NCI-H187 treated with DMSO at 0.1 percent for 48 hours (cell line): ENCODE results near the gene NDUFS5.
"Not testable (repeated sequence)": the region's sequence is repeated elsewhere in the genome, so short reads cannot be mapped to it uniquely, and the experiment has no call there.

Experiments
- DNase-seq: peaks from one replicate; lab custom pipeline; 2025; lab: John Stamatoyannopoulos, UW

NDUFS5 gene

DNA sequence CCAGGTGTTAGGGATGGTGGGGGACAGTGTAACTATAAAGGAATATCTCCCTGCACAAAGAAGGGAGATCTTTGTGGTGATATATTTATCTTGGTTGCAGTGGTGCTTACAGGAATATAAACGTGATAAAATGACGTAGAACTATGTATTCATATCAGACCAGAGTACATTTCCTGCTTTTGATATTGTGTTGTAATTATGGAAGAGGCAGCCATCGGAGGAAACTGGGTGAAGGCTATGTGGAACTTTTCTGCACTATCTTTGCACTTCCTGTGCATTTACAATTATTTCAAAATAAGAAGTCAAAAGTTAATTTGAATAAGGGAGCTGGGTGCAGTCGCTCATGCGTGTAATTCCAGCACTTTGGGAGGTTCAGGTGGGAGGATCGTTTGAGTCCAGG is 37.6 kb downstream of the NDUFS5 start:
- no peak for DNase-seq

DNA sequence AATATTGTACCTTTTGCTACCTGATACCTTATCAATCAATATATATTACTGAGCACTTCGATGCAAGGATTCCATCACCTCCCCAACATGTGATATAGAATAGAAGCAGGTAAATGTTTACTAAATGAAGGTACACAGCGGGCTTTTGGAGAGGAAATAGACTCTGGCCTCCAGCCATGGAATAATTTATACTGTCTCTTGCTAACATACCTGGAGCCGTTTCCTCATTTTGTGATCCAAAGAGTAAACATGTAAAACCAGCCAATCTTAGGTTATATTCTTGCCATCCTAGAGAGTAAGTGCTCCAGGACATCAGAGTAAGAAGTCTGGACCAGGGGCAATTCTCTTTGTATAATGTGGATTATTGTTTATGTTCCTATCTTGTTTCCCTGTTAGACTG is 39.4 kb downstream of the NDUFS5 start:
- DNase-seq = no peak

DNA sequence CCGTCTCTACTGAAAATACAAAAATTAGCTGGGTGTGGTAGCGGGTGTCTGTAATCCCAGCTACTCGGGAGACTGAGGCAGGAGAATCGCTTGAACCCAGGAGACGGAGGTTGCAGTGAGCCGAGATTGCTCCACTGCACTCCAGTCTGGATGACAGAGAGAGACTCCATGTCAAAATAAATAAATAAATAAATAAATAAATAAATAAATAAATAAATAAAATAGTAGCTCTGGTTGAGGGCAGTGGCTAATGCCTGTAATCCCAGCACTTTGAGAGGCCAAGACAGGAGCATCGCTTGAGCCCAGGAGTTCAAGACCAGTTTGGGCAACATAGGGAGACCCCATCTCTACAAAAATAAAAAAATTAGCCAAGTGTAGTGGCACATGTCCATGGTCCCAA is 42.1 kb downstream of the NDUFS5 start:
- DNase-seq = not testable (repeated sequence)

GRCh38 chr1:39071557-39071956 is 45.4 kb downstream of the NDUFS5 start:
- DNase-seq = not testable (repeated sequence)

GRCh38 chr1:39076127-39076798 is 50.1 kb downstream of the NDUFS5 start:
- DNase-seq = no peak

DNA sequence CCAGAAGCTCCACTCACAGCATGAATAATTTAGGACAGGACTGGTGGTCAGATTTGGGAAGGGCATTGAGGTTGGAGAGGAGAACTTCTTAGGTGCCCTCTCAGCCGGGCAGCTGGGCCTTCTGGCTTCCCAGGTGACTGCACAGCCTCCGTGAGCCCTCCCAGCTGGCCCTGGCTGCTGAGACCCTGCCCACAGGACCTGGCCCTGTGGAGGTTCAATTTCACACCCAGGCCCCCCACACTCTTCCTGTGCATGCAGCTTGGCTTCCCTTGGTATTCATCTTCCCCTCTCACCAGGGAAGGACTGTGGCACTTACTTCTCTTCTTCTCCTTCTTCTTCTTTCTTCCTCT is 50.6 kb downstream of the NDUFS5 start:
- DNase-seq = no peak

DNA sequence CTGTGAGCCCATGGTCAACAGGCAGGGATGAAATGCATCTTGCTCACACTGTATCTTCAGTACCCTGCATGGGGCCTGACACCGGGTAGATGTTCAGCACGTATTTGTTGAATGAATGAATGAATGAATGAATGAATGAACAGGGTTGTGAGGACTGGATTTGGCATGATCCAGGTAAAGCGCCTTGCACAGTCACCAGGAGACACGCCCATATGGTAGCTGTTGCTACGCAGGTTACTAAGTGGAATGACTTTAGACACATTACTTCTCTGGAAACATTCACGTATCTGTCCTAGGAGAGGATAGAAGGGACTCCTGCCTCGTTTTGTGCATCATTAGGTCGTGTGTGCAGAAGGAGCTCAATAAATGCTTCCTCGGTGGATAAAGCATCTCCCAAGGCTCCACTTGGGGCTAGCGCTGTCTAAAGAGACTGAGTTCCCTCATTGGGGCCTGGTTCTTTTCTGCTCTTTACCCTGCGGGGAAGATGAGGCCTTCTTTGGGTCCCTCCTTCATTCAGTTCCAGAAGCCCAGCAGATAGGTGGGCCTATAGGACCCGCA is 54.2 kb downstream of the NDUFS5 start:
- no peak for DNase-seq

- no peak for DNase-seq
Measured at GRCh38 chr1:39080831-39081270, 54.7 kb downstream of the NDUFS5 start.

DNA sequence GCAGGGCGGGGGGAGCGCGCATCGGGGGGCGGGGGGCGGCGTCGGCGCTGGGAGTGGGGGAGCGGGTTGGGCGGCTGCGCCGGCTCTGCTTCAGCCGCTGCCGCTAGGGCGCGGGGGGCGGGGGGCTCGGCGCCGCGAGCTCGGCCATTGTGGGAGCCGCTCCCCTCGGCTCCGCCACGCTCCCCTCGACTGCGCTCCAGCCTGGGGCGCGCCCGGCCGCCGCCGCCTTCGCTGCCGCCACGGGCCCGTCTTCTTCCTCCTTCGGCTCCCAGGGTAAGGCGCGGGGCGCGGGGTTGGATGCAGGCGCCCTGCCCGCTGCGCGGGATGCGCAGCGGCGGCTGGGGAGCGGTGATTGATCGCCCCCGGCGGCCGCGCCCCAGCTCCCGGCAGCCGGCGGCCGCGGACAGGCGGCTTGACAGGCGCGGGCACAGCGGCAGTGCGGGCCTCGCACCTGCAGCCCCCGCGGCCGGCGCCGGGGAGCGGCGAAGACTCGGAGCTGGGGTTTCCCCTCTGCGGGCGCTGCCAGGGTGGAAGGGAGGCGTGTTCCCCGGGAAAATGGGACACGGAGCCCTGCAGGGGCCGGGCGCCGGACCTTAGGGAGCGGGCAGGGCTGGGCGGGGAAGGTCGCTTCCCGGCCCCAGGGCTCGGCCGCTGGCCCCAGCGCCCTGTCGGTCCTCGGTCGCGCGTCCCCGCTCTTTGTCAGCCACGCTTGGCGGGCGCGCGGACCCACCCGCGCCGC is 55.3 kb downstream of the NDUFS5 start:
- no peak for DNase-seq

DNA sequence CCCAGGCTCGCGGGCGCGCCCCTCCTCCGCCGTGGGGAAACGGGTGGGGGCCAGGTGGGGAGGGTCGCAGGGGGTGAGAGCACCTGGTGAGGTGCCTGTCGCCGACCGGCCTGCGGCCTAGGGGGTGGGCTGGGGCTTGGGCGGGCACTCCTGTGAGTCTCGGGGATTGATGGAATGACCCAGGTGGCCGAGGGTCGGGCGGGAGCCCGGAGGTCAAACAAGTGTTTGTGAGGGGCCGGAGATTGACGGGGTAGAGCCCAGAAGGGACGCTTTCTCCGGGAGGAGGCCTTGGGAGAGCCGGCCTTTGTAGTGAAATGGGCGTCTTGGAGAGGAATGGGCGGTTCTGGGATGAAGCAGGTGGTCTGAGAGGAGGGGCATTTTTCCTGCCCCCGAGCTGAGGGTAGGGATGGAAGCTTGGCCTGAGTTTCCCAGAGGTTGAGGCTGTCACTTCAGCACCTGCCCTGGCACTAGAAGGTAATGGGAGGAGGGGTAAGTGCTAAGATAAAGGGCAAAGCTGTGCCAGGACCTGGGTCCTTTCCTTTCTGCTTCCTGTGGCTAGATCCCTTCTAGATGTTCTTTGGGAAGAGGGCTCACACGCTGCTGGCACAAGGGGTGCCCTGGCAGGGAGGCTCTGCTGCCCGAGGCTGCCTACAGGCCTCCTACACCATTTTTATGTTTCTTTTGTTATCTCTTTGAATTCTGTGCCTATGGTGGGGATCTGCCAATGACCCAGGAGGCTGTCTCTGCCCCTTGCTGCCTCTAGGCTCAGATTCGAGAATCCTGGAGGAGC is 56.1 kb downstream of the NDUFS5 start:
- no peak for DNase-seq

DNA sequence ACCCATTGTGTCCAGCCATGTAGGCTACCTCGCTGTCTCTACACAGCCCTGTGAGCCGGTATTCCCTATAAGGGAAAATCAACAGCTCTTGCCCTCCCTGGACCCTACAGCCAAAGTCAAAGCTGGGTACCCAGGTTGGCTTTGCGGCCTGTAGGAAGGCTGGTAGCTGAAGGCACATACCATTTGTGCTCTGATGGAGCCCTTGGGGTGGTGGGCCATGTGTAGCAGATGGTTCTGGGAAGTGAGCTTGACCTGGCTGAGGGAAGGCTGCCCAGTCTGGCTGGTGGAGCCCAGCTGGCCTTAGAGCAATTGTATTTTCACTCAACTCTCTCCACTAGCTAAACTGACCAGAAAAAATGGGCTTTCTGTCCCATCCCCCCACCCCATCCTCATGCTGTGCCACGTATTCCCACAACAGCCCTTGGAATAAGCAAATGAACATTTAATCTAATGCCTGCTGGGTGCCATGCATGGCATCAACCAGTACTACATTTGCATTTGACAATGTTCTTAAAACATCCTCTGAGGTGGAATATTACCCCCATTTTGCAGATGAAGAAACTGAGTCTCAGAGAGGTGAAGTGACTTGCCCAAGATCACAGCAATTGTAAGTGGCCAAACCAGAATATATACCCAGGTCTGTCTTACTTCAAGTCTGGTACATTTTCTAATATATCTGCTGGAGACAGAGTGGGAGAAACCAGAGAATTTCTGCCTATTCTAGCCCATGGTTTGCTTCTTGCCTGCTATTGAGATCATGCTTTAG is 56.8 kb downstream of the NDUFS5 start:
- no peak for DNase-seq

- no peak for DNase-seq
Measured at GRCh38 chr1:39084191-39084590, 58.0 kb downstream of the NDUFS5 start.
